NOMO-1 (cell line): ENCODE data around the gene PRR3.

Experiments
- DNase-seq, 2 experiments: peaks; one replicate each; lab custom pipeline; 2025; ENCODE audit not compliant: unreplicated experiment in 2 of 2; lab: John Stamatoyannopoulos, UW

PRR3 gene

GRCh38 chr6:30611150-30611855, 54.2 kb downstream of the PRR3 start:
- no peak for DNase-seq

GRCh38 chr6:30611856-30612194, 54.7 kb downstream of the PRR3 start:
- no peak for DNase-seq

DNA sequence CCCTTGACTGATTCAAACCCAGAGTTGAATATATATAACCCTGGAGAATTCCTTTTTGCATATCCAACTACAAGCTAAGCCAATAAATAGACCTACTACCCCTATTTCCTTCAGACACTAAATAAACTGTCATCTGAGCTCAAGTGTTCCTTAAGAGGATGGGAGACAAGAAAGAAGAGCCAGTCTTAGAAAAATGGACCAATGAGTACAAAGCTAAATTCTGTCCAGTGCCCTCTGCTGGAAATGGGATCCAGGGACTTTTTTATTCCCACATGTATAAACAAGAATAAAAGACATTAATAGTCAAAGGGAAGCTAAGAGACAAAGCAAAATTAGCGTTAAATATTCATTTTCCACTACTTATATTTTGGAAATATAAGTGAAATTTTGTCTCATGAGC, 55.1 kb downstream of the PRR3 start:
- no peak for DNase-seq

- no peak for DNase-seq
Observed at GRCh38 chr6:30612687-30613248, 55.7 kb downstream of the PRR3 start.
